GM12878 (cell line): Measurements from ENCODE around the gene TBCK.

Experiments
- POLR2A ChIP-seq: IDR thresholded peaks from 2 replicates; pipeline ENCODE4 v1.6.1; 2011; ENCODE audit warnings: low read depth, mild to moderate bottlenecking, low read length
- SUPT20H ChIP-seq: IDR thresholded peaks from 2 replicates; pipeline ENCODE4 v1.6.1; 2011; ENCODE audit warnings: low read depth, mild to moderate bottlenecking, low read length, moderate library complexity, borderline replicate concordance; ENCODE audit not compliant: control insufficient read depth
- TAF1 ChIP-seq: IDR thresholded peaks from 2 replicates; pipeline ENCODE4 v1.6.1; 2011; ENCODE audit warnings: mild to moderate bottlenecking, low read depth, low read length, borderline replicate concordance
- TCF12 ChIP-seq: IDR thresholded peaks from 2 replicates; pipeline ENCODE4 v1.6.1; 2011; ENCODE audit warnings: low read depth, mild to moderate bottlenecking, low read length
- ZNF274 ChIP-seq: IDR thresholded peaks from one replicate; pipeline ENCODE4 v1.8.0; 2011; ENCODE audit not compliant: insufficient read length, insufficient read depth
- TF ChIP-seq, protein P1 (sequence below), 3 experiments: IDR thresholded peaks in 2 of 3; conservative IDR thresholded peaks in 1 of 3; 2 replicates each; pipeline ENCODE4 v1.5.1; 2011; ENCODE audit warnings: low read depth in 3 of 3, low read length in 3 of 3, mild to moderate bottlenecking in 3 of 3, control low read depth in 2 of 3, moderate library complexity in 2 of 3, inconsistent platforms in 1 of 3, mixed read lengths in 1 of 3; ENCODE audit not compliant: control insufficient read depth in 2 of 3, insufficient read depth in 1 of 3; ENCODE audit errors: extremely low read depth in 1 of 3
- TF ChIP-seq, protein P2 (sequence below): IDR thresholded peaks from 2 replicates; pipeline ENCODE4 v1.6.1; 2012; ENCODE audit warnings: low read depth, low read length, improper control_type of control experiment
- TF ChIP-seq, protein P3 (sequence below): IDR thresholded peaks from 2 replicates; pipeline ENCODE4 v1.6.1; 2011; ENCODE audit warnings: mild to moderate bottlenecking, low read depth, low read length, moderate library complexity; ENCODE audit not compliant: insufficient replicate concordance

DNA sequence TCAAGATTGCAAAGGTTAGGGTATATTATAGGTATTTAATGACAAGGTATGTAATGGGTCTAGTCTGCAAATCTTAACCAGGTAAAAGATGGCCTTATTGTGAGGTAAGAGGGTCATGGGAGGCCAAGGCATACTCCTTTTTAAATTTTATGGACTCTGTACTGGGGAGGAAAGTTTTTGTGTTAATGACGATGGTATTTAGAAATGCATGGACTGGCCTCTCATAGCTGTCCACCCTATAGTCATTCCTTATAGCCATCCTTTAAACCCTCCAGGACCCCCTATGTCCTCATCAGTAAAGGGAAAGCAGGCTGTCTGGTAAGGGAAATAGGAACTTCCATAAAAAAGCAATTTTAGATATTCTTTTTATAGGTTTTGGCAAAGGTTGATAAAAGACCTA is 1.8 kb upstream of the TBCK start:
- TF ChIP-seq, protein P1, sequence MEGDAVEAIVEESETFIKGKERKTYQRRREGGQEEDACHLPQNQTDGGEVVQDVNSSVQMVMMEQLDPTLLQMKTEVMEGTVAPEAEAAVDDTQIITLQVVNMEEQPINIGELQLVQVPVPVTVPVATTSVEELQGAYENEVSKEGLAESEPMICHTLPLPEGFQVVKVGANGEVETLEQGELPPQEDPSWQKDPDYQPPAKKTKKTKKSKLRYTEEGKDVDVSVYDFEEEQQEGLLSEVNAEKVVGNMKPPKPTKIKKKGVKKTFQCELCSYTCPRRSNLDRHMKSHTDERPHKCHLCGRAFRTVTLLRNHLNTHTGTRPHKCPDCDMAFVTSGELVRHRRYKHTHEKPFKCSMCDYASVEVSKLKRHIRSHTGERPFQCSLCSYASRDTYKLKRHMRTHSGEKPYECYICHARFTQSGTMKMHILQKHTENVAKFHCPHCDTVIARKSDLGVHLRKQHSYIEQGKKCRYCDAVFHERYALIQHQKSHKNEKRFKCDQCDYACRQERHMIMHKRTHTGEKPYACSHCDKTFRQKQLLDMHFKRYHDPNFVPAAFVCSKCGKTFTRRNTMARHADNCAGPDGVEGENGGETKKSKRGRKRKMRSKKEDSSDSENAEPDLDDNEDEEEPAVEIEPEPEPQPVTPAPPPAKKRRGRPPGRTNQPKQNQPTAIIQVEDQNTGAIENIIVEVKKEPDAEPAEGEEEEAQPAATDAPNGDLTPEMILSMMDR (IDR thresholded peaks at IDR 0.05 in 2 of 3, conservative IDR thresholded peaks at IDR 0.05 in 1 of 3; ENCODE audit: control insufficient read depth in 2 of 3, extremely low read depth in 1 of 3, insufficient read depth in 1 of 3, low read depth in 3 of 3, low read length in 3 of 3): no peak
- TF ChIP-seq TAF1 (no peak), TCF12 (no peak), SUPT20H (no peak), POLR2A (no peak), ZNF274 (no peak)
- TF ChIP-seq, protein P2, sequence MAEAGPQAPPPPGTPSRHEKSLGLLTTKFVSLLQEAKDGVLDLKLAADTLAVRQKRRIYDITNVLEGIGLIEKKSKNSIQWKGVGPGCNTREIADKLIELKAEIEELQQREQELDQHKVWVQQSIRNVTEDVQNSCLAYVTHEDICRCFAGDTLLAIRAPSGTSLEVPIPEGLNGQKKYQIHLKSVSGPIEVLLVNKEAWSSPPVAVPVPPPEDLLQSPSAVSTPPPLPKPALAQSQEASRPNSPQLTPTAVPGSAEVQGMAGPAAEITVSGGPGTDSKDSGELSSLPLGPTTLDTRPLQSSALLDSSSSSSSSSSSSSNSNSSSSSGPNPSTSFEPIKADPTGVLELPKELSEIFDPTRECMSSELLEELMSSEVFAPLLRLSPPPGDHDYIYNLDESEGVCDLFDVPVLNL: no peak
- TF ChIP-seq, protein P3, sequence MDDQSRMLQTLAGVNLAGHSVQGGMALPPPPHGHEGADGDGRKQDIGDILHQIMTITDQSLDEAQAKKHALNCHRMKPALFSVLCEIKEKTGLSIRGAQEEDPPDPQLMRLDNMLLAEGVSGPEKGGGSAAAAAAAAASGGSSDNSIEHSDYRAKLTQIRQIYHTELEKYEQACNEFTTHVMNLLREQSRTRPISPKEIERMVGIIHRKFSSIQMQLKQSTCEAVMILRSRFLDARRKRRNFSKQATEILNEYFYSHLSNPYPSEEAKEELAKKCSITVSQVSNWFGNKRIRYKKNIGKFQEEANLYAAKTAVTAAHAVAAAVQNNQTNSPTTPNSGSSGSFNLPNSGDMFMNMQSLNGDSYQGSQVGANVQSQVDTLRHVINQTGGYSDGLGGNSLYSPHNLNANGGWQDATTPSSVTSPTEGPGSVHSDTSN: no peak
